HL-60 (cell line): ENCODE data around the gene ARHGAP40.

Source experiments
- DNase-seq, 2 experiments: peaks; one replicate each; pipeline ENCODE4 v3.0.0-alpha.2; 2010 to 2020; ENCODE audit warnings: low read depth in 1 of 2, low spot score in 1 of 2
- H3K27ac ChIP-seq: fragments of 250-450 bp; sonication (Bioruptor Pico); replicated peaks from 2 replicates; pipeline ENCODE4 v1.5.1; 2020; ENCODE audit warnings: mild to moderate bottlenecking, moderate library complexity
- H3K27me3 ChIP-seq: fragments of 250-450 bp; sonication (Bioruptor Pico); 2 replicates; pipeline ENCODE4 v1.5.1; 2021; ENCODE audit warnings: mild to moderate bottlenecking, moderate library complexity; ENCODE audit not compliant: insufficient read depth, poor library complexity, severe bottlenecking
- H3K4me3 ChIP-seq: replicated peaks from 2 replicates; pipeline ENCODE4 v1.5.1; 2011; ENCODE audit warnings: mild to moderate bottlenecking, control low read depth, low read length; ENCODE audit not compliant: insufficient read depth
- GABPA ChIP-seq: IDR thresholded peaks from 2 replicates; pipeline ENCODE4 v1.6.1; 2012; ENCODE audit warnings: low read depth
- POLR2AphosphoS5 ChIP-seq: IDR thresholded peaks from 2 replicates; pipeline ENCODE4 v1.6.1; 2012; ENCODE audit warnings: low read depth
- SPI1 ChIP-seq: IDR thresholded peaks from 2 replicates; pipeline ENCODE4 v1.6.1; 2012; ENCODE audit warnings: low read depth, mild to moderate bottlenecking, borderline replicate concordance
- TF ChIP-seq, protein P1 (sequence below): IDR thresholded peaks from 2 replicates; pipeline ENCODE4 v1.6.1; 2012; ENCODE audit warnings: low read depth; ENCODE audit not compliant: insufficient replicate concordance
- TF ChIP-seq, protein P2 (sequence below): IDR thresholded peaks from one replicate; pipeline ENCODE4 v1.5.1; 2011; ENCODE audit warnings: low read length, control low read depth, inconsistent platforms; ENCODE audit not compliant: insufficient read depth

ARHGAP40 gene

DNA sequence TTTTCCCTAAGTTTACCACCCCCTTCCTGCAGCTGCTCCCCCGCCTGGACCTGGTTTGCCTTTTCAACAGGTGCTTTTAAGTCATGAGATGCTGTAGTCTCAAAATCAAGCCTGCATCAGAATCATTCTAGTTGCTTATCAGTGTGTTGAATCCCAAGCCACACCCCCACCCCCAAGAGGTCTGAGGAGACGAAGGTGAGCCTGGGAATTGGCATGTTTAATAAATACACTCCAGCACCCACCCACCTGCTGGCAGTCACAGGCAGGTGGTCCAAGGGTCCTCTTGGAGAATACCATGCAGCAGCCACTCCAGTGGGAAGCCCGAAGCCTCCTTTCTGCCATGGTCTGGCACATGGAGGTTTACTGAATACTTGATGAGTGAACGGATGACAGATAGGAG is 21.7 kb upstream of the ARHGAP40 start:
- H3K27me3 ChIP-seq, result peaks cover 4% of the 10 kb centered on the region
- no peak overlapping the region for H3K27ac ChIP-seq
- no peak for DNase-seq
- TF ChIP-seq, protein P1, sequence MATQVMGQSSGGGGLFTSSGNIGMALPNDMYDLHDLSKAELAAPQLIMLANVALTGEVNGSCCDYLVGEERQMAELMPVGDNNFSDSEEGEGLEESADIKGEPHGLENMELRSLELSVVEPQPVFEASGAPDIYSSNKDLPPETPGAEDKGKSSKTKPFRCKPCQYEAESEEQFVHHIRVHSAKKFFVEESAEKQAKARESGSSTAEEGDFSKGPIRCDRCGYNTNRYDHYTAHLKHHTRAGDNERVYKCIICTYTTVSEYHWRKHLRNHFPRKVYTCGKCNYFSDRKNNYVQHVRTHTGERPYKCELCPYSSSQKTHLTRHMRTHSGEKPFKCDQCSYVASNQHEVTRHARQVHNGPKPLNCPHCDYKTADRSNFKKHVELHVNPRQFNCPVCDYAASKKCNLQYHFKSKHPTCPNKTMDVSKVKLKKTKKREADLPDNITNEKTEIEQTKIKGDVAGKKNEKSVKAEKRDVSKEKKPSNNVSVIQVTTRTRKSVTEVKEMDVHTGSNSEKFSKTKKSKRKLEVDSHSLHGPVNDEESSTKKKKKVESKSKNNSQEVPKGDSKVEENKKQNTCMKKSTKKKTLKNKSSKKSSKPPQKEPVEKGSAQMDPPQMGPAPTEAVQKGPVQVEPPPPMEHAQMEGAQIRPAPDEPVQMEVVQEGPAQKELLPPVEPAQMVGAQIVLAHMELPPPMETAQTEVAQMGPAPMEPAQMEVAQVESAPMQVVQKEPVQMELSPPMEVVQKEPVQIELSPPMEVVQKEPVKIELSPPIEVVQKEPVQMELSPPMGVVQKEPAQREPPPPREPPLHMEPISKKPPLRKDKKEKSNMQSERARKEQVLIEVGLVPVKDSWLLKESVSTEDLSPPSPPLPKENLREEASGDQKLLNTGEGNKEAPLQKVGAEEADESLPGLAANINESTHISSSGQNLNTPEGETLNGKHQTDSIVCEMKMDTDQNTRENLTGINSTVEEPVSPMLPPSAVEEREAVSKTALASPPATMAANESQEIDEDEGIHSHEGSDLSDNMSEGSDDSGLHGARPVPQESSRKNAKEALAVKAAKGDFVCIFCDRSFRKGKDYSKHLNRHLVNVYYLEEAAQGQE, result no peak
- TF ChIP-seq POLR2AphosphoS5 (no peak), GABPA (no peak), SPI1 (no peak)
- no peak overlapping the region for H3K4me3 ChIP-seq

DNA sequence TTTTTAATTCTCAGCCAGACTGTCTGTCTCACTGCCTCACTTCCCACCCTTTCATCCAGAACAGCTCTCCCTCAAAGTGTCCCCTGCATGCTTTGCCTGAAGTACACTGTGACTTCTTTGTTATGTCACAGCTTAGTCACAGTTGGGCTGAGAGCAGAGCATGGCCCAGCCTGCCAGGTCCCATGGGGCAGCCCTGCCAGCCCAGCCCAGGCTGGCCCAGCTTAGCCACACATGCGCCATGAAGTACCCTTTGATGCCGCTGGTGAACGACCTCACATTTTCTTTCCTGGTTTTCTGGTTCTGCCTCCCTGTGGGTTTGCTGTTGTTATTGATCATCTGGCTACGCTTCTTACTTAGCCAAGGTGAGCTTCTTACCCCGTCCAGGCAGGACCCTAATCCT is 20.6 kb upstream of the ARHGAP40 start, which contains the start of gene ADIG:
Gene ADIG (plus strand): TSS at position 185 of the 400 bp plus-strand sequence. CDS start 54 bp downstream, at position 239.
- TF ChIP-seq POLR2AphosphoS5, result no peak
- TF ChIP-seq, protein P2, sequence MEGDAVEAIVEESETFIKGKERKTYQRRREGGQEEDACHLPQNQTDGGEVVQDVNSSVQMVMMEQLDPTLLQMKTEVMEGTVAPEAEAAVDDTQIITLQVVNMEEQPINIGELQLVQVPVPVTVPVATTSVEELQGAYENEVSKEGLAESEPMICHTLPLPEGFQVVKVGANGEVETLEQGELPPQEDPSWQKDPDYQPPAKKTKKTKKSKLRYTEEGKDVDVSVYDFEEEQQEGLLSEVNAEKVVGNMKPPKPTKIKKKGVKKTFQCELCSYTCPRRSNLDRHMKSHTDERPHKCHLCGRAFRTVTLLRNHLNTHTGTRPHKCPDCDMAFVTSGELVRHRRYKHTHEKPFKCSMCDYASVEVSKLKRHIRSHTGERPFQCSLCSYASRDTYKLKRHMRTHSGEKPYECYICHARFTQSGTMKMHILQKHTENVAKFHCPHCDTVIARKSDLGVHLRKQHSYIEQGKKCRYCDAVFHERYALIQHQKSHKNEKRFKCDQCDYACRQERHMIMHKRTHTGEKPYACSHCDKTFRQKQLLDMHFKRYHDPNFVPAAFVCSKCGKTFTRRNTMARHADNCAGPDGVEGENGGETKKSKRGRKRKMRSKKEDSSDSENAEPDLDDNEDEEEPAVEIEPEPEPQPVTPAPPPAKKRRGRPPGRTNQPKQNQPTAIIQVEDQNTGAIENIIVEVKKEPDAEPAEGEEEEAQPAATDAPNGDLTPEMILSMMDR, result no peak
- TF ChIP-seq, protein P1, result no peak
- TF ChIP-seq GABPA, result no peak
- no peak for TF ChIP-seq SPI1
- H3K27me3 ChIP-seq, result peaks cover 4% of the 10 kb centered on the region
- H3K27ac ChIP-seq, result no peak within 1 kb of the TSS
- DNase-seq, result no peak
- no peak within 1 kb of the TSS for H3K4me3 ChIP-seq

DNA sequence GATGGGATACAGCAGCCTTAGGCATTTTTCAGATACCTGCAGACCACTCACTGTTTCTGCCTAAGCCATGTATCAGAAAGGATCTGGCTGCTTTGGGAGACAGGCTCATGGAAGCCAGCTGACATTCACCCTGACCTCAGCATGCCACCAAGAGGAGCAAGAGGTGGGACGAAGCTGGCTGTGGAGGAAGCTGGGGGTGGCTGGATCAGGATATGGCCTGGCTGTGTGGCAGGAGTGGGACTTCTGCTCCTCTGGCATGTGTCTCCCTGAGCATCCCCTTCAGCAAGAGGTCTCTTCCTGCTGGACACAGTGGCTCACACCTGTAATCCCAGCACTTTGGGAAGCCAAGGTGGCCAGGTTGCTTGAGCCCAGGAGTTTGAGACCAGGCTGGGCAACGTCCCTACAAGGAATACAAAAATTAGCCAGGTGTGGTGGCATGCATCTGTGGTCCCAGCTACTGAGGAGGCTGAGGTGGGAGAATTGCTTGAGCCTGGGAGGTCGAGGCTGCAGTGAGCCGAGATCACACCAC is 19.7 kb upstream of the ARHGAP40 start:
- H3K27me3 ChIP-seq, result peaks cover 4% of the 10 kb centered on the region
- TF ChIP-seq POLR2AphosphoS5 (no peak), SPI1 (no peak), GABPA (no peak)
- TF ChIP-seq, protein P1, result no peak
- TF ChIP-seq, protein P2, result no peak
- no peak for DNase-seq

DNA sequence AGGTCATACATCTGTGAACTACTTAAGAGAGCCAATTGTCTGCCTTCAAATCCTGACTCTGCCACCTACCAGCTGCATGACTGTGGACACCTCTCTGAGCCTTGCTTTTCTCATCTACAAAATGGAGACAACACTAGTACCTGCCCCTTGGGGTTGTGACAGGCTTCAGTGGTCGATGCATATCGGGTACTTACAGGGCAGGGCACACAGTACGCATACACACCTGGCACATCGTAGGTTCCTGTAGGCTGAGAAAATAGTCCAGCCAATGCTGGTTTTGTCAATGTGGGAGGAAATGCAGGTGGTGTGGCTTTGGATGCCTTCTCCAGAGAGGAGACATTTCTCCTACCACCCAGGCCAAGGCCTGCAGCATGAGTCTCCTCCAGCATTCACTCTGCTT is 18.3 kb upstream of the ARHGAP40 start:
- Histone ChIP-seq H3K27me3 (peaks cover 4% of the 10 kb centered on the region), H3K4me3 (no peak overlapping the region), H3K27ac (no peak overlapping the region)
- DNase-seq, result no peak
- TF ChIP-seq POLR2AphosphoS5, result no peak
- TF ChIP-seq, protein P2, result no peak
- TF ChIP-seq SPI1, result no peak
- TF ChIP-seq, protein P1, result no peak
- TF ChIP-seq GABPA, result no peak

More for the DNA sequence above, 19.7 kb upstream of the ARHGAP40 start:
- no peak overlapping the region for H3K4me3 ChIP-seq
- H3K27ac ChIP-seq, result no peak overlapping the region
